Spleen (tissue), 7 donors: ENCODE measurements around the gene TRAF7.

ENCODE experiments used
- CTCF ChIP-seq, 11 experiments: fragments of 200-600 bp in 7 of 11; fragments of 450-650 bp in 4 of 11; sonication (generic) in 4 of 11; IDR thresholded peaks in 8 of 11; conservative IDR thresholded peaks in 3 of 11; 1 replicate in 7 of 11; 2 replicates in 4 of 11; pipeline versions ENCODE4 v1.4.0 to v1.8.0; 2016 to 2021; ENCODE audit warnings: antibody characterized with exemption in 11 of 11, inconsistent platforms in 4 of 11, mild to moderate bottlenecking in 1 of 11
- POLR2A ChIP-seq, 3 donors: fragments of 450-650 bp; IDR thresholded peaks; one replicate each; pipeline ENCODE4 v1.5.1; 2017; ENCODE audit warnings: antibody characterized with exemption in 3 of 3, mild to moderate bottlenecking in 1 of 3
- donor health status: DM: no; HTN: no; CAD: no; lungs with moderate emphysema.
- donor health status: DM: no; HTN: no; CAD: no.
- donor health status: DM: no; HTN: no; CAD: no.

- no peak for TF ChIP-seq POLR2A (IDR thresholded peaks at IDR 0.05)
- TF ChIP-seq CTCF (IDR thresholded peaks at IDR 0.05 in 8 of 11, conservative IDR thresholded peaks at IDR 0.05 in 3 of 11): no peak
Observed at GRCh38 chr16:2173366-2173765, 17.8 kb downstream of the TRAF7 start.
